Neutrophil (primary cell): ENCODE data around the gene GTF3A.

Experiments used
- H3K27ac ChIP-seq: fragments of 200-600 bp; sonication (generic); 2 replicates; pipeline ENCODE4 v1.5.1; 2016; ENCODE audit warnings: mild to moderate bottlenecking, moderate library complexity
- H3K27me3 ChIP-seq: fragments of 200-600 bp; sonication (generic); 2 replicates; pipeline ENCODE4 v1.6.0; 2016; ENCODE audit warnings: mild to moderate bottlenecking
- H3K36me3 ChIP-seq: fragments of 200-600 bp; sonication (generic); 2 replicates; pipeline ENCODE4 v1.5.1; 2017
- H3K4me1 ChIP-seq, 2 experiments: fragments of 200-600 bp in 1 of 2; sonication (generic) in 1 of 2; 1 replicate in 1 of 2; 2 replicates in 1 of 2; pipeline versions ENCODE4 v1.5.1 to v1.6.1; 2013 to 2016; ENCODE audit warnings: low read depth in 1 of 2, low read length in 1 of 2, mild to moderate bottlenecking in 1 of 2, moderate library complexity in 1 of 2; ENCODE audit not compliant: control insufficient read depth in 1 of 2, insufficient read depth in 1 of 2
- H3K4me3 ChIP-seq, 2 experiments: fragments of 200-600 bp in 1 of 2; sonication (generic) in 1 of 2; 1 replicate in 1 of 2; 2 replicates in 1 of 2; pipeline ENCODE4 v1.5.1; 2013 to 2016; ENCODE audit warnings: low read depth in 1 of 2, low read length in 1 of 2, mild to moderate bottlenecking in 1 of 2, moderate library complexity in 1 of 2
- H3K9me3 ChIP-seq: fragments of 200-600 bp; sonication (generic); 2 replicates; pipeline ENCODE4 v1.5.1; 2016
- CTCF ChIP-seq: fragments of 200-600 bp; sonication (generic); IDR thresholded peaks from 2 replicates; pipeline ENCODE4 v1.5.1; 2016; ENCODE audit warnings: antibody characterized with exemption

The GTF3A gene

GRCh38 chr13:27427641-27428040, 3.2 kb downstream of the GTF3A start:
- H3K27ac ChIP-seq = peak overlapping the region; percentile 90

GRCh38 chr13:27428160-27428559, 3.7 kb downstream of the GTF3A start:
- H3K4me3 ChIP-seq = peak overlapping the region; percentile 15 to 90
- no peaks in the 10 kb centered on the region for H3K9me3 ChIP-seq
- H3K4me1 ChIP-seq = peaks cover 80 to 81% of the 10 kb centered on the region in 2 experiments
- peaks cover 10% of the 10 kb centered on the region for H3K36me3 ChIP-seq
- TF ChIP-seq CTCF = no peak
- H3K27me3 ChIP-seq = no peaks in the 10 kb centered on the region
- peak overlapping the region; percentile 90 for H3K27ac ChIP-seq

More at GRCh38 chr13:27427641-27428040, 3.2 kb downstream of the GTF3A start:
- no peak for TF ChIP-seq CTCF
- H3K27me3 ChIP-seq = no peaks in the 10 kb centered on the region
- H3K4me3 ChIP-seq = peak overlapping the region; percentile 69 to 90
- no peaks in the 10 kb centered on the region for H3K9me3 ChIP-seq
- H3K4me1 ChIP-seq = peaks cover 75% of the 10 kb centered on the region in 2 experiments
- H3K36me3 ChIP-seq = peaks cover 7% of the 10 kb centered on the region

- H3K9me3 ChIP-seq = no peaks in the 10 kb centered on the region
- H3K27me3 ChIP-seq = no peaks in the 10 kb centered on the region
- no peak for TF ChIP-seq CTCF
- no peak overlapping the region for H3K4me3 ChIP-seq
- peak overlapping the region; percentile 74 for H3K27ac ChIP-seq
- H3K4me1 ChIP-seq = peaks cover 55 to 60% of the 10 kb centered on the region in 2 experiments
- peaks cover 43% of the 10 kb centered on the region for H3K36me3 ChIP-seq
Observed at GRCh38 chr13:27432180-27432579, 7.8 kb downstream of the GTF3A start.

GRCh38 chr13:27432611-27433210, 8.3 kb downstream of the GTF3A start:
- Histone ChIP-seq H3K27ac (peak overlapping the region; percentile 74), H3K36me3 (peaks cover 47% of the 10 kb centered on the region)
- no peak for TF ChIP-seq CTCF

GRCh38 chr13:27437126-27437525, 12.7 kb downstream of the GTF3A start:
- Histone ChIP-seq H3K27ac (no peak overlapping the region), H3K4me3 (no peak overlapping the region), H3K36me3 (peaks cover 80% of the 10 kb centered on the region), H3K9me3 (no peaks in the 10 kb centered on the region), H3K4me1 (peaks cover 24 to 34% of the 10 kb centered on the region in 2 experiments), H3K27me3 (no peaks in the 10 kb centered on the region)
- TF ChIP-seq CTCF = no peak

More at GRCh38 chr13:27432611-27433210, 8.3 kb downstream of the GTF3A start:
- H3K4me1 ChIP-seq = peaks cover 50 to 55% of the 10 kb centered on the region in 2 experiments
- no peaks in the 10 kb centered on the region for H3K27me3 ChIP-seq
- H3K4me3 ChIP-seq = no peak overlapping the region
- no peaks in the 10 kb centered on the region for H3K9me3 ChIP-seq
